IMR-90 (cell line): Measurements from ENCODE around the gene CIT. TPM values are rescaled to one million over a fixed set of nuclear protein-coding genes. Genes with fewer than 3 reads are reported as not detected.

Experiments used
- ATAC-seq: fragments of 200-7000 bp; cut with Tn5 transposase; 2 replicates; pipeline ENCODE4 v1.9.1; 2020; ENCODE audit warnings: low read depth, mild to moderate bottlenecking, moderate library complexity
- BruUV-seq: library from RNA; stranded (reverse); fragments of 400-500 nt; replicated peaks from 2 replicates; lab custom pipeline; 2021; lab: Mats Ljungman, UMichigan
- CTCF ChIA-PET: fragments of 300-600 bp; formaldehyde crosslinking; extraction: SDS; loops from one replicate; lab custom pipeline; 2021; ENCODE audit warnings: antibody characterized with exemption; lab: Yijun Ruan, JAX
- POLR2A ChIA-PET: fragments of 300-600 bp; sonication (Branson Sonifier 250); formaldehyde crosslinking; loops from one replicate; lab custom pipeline; 2022; ENCODE audit warnings: antibody characterized with exemption; ENCODE audit not compliant: unreplicated experiment; lab: Charles Lee
- DNase-seq: peaks from one replicate; pipeline ENCODE4 v3.0.0; 2013
- H2AFZ ChIP-seq: replicated peaks from 2 replicates; pipeline ENCODE3; 2013; ENCODE audit warnings: low read length, mild to moderate bottlenecking; ENCODE audit not compliant: poor library complexity
- H2AK5ac ChIP-seq: 2 replicates; pipeline ENCODE4 v1.6.1; 2013; ENCODE audit warnings: low read depth, low read length, inconsistent platforms
- H2AK9ac ChIP-seq: replicated peaks from 2 replicates; pipeline ENCODE3; 2013; ENCODE audit warnings: mild to moderate bottlenecking, low read depth, low read length, moderate library complexity; ENCODE audit not compliant: poor library complexity
- H2BK120ac ChIP-seq: 2 replicates; pipeline ENCODE4 v1.6.1; 2013; ENCODE audit warnings: low read depth, low read length, inconsistent platforms
- H2BK15ac ChIP-seq: 3 replicates; pipeline ENCODE4 v1.6.1; 2013; ENCODE audit warnings: low read depth, low read length, inconsistent platforms
- H2BK20ac ChIP-seq: 2 replicates; pipeline ENCODE4 v1.6.1; 2013; ENCODE audit warnings: low read depth, mild to moderate bottlenecking, inconsistent platforms, low read length, moderate library complexity
- H2BK5ac ChIP-seq: 2 replicates; pipeline ENCODE4 v1.6.1; 2013; ENCODE audit warnings: mild to moderate bottlenecking, low read depth, low read length, inconsistent platforms; ENCODE audit not compliant: poor library complexity, severe bottlenecking
- H3K14ac ChIP-seq: replicated peaks from 2 replicates; pipeline ENCODE4 v1.6.1; 2013; ENCODE audit warnings: low read depth, low read length, inconsistent platforms
- H3K18ac ChIP-seq: 2 replicates; pipeline ENCODE4 v1.6.1; 2013; ENCODE audit warnings: low read depth, low read length, control low read depth
- H3K23ac ChIP-seq: 2 replicates; pipeline ENCODE4 v1.6.1; 2013; ENCODE audit warnings: low read depth, low read length, inconsistent platforms
- H3K27ac ChIP-seq: 2 replicates; pipeline ENCODE4 v1.5.1; 2013; ENCODE audit warnings: mild to moderate bottlenecking, control low read depth, low read length; ENCODE audit not compliant: insufficient read depth
- H3K27me3 ChIP-seq: 2 replicates; pipeline ENCODE4 v1.6.1; 2013; ENCODE audit warnings: low read length; ENCODE audit not compliant: control insufficient read depth, insufficient read depth
- H3K36me3 ChIP-seq: 2 replicates; pipeline ENCODE4 v1.6.1; 2013; ENCODE audit warnings: low read length, mixed read lengths; ENCODE audit not compliant: control insufficient read depth, insufficient read depth
- H3K4ac ChIP-seq: 2 replicates; pipeline ENCODE4 v1.6.1; 2013; ENCODE audit warnings: low read depth, low read length, inconsistent platforms
- H3K4me1 ChIP-seq: 2 replicates; pipeline ENCODE4 v1.6.1; 2013; ENCODE audit warnings: low read length, mixed read lengths; ENCODE audit not compliant: control insufficient read depth, insufficient read depth
- H3K4me2 ChIP-seq: 2 replicates; pipeline ENCODE4 v1.6.1; 2013; ENCODE audit warnings: low read depth, mild to moderate bottlenecking, control low read depth, low read length, moderate library complexity
- H3K4me3 ChIP-seq: 2 replicates; pipeline ENCODE4 v1.5.1; 2013; ENCODE audit warnings: low read depth, mild to moderate bottlenecking, control low read depth, low read length, moderate library complexity; ENCODE audit not compliant: insufficient read depth
- H3K56ac ChIP-seq: 2 replicates; pipeline ENCODE4 v1.6.1; 2013; ENCODE audit warnings: low read length, inconsistent platforms; ENCODE audit not compliant: insufficient read depth; ENCODE audit errors: extremely low read depth
- H3K79me1 ChIP-seq, 2 experiments: 2 replicates each; pipeline ENCODE4 v1.6.1; 2013; ENCODE audit warnings: low read length in 2 of 2, inconsistent platforms in 1 of 2, low read depth in 1 of 2
- H3K9ac ChIP-seq: 2 replicates; pipeline ENCODE4 v1.6.1; 2013; ENCODE audit warnings: low read depth, low read length, control low read depth
- H3K9me1 ChIP-seq: 2 replicates; pipeline ENCODE4 v1.6.1; 2013; ENCODE audit warnings: low read length, inconsistent platforms; ENCODE audit not compliant: insufficient read depth
- H3K9me3 ChIP-seq: 2 replicates; pipeline ENCODE4 v1.6.1; 2013; ENCODE audit warnings: low read length; ENCODE audit not compliant: control insufficient read depth, insufficient read depth
- H4K20me1 ChIP-seq: 2 replicates; pipeline ENCODE4 v1.6.1; 2013; ENCODE audit warnings: low read length, inconsistent platforms; ENCODE audit not compliant: insufficient read depth
- H4K5ac ChIP-seq: 2 replicates; pipeline ENCODE4 v1.6.1; 2013; ENCODE audit warnings: mild to moderate bottlenecking, low read depth, low read length, control low read depth
- H4K8ac ChIP-seq, 2 experiments: 2 replicates each; pipeline ENCODE4 v1.6.1; 2013; ENCODE audit warnings: low read depth in 2 of 2, low read length in 2 of 2, control low read depth in 1 of 2, inconsistent platforms in 1 of 2
- H4K91ac ChIP-seq: 2 replicates; pipeline ENCODE4 v1.6.1; 2013; ENCODE audit warnings: low read depth, low read length, inconsistent platforms; ENCODE audit not compliant: insufficient read depth
- BHLHE40 ChIP-seq: fragments of 150-350 bp; IDR thresholded peaks from 2 replicates; pipeline ENCODE4 v1.6.1; 2016; ENCODE audit warnings: mild to moderate bottlenecking, low read depth, low read length
- CEBPB ChIP-seq: IDR thresholded peaks from 2 replicates; pipeline ENCODE4 v1.6.1; 2012; ENCODE audit warnings: low read depth, low read length, improper control_type of control experiment
- CHD1 ChIP-seq: IDR thresholded peaks from 2 replicates; pipeline ENCODE4 v1.6.1; 2012; ENCODE audit warnings: low read depth, low read length, improper control_type of control experiment
- FOS ChIP-seq: fragments of 150-350 bp; IDR thresholded peaks from 2 replicates; pipeline ENCODE4 v1.6.1; 2016; ENCODE audit warnings: low read depth, low read length
- MAFK ChIP-seq: IDR thresholded peaks from 2 replicates; pipeline ENCODE4 v1.6.1; 2012; ENCODE audit warnings: low read depth, low read length, improper control_type of control experiment
- MAZ ChIP-seq: IDR thresholded peaks from 2 replicates; pipeline ENCODE4 v1.6.1; 2012; ENCODE audit warnings: low read depth, mild to moderate bottlenecking, low read length, improper control_type of control experiment, moderate library complexity, borderline replicate concordance
- MXI1 ChIP-seq: IDR thresholded peaks from 2 replicates; pipeline ENCODE4 v1.6.1; 2012; ENCODE audit warnings: low read depth, mild to moderate bottlenecking, low read length, moderate library complexity, borderline replicate concordance
- NFE2L2 ChIP-seq: fragments of 150-350 bp; IDR thresholded peaks from 2 replicates; pipeline ENCODE4 v1.6.1; 2016; ENCODE audit warnings: low read depth, mild to moderate bottlenecking, low read length
- POLR2A ChIP-seq: IDR thresholded peaks from 2 replicates; pipeline ENCODE4 v1.6.1; 2012; ENCODE audit warnings: mild to moderate bottlenecking, low read depth, low read length
- RAD21 ChIP-seq: IDR thresholded peaks from 2 replicates; pipeline ENCODE4 v1.6.1; 2012; ENCODE audit warnings: low read length, improper control_type of control experiment
- RCOR1 ChIP-seq: IDR thresholded peaks from 2 replicates; pipeline ENCODE4 v1.6.1; 2012; ENCODE audit warnings: mild to moderate bottlenecking, low read length, improper control_type of control experiment; ENCODE audit not compliant: insufficient replicate concordance
- RFX5 ChIP-seq: IDR thresholded peaks from 2 replicates; pipeline ENCODE4 v1.8.0; 2012; ENCODE audit warnings: low read depth, mild to moderate bottlenecking, low read length, moderate library complexity
- SMC3 ChIP-seq: fragments of 150-350 bp; IDR thresholded peaks from 2 replicates; pipeline ENCODE4 v1.6.1; 2016; ENCODE audit warnings: low read depth, mild to moderate bottlenecking, antibody characterized with exemption, low read length, moderate library complexity
- WGBS, 2 experiments: methylation state at CpG; one replicate each; pipeline versions ENCODE4 v1.1.5 to v1.1.7; 2013; ENCODE audit warnings: missing lambda C conversion rate in 2 of 2; ENCODE audit not compliant: insufficient read length in 1 of 2; ENCODE audit errors: extremely low coverage in 2 of 2; 5-methylcytosine and 5-hydroxymethylcytosine counted together
- dilution Hi-C: fragments of 300-500 bp; cut with HindIII; formaldehyde crosslinking; loops from one replicate; pipeline ENCODE4 v1.14.3; 2018; ENCODE audit warnings: low sequenced_read_pairs; ENCODE audit not compliant: unreplicated experiment
- in situ Hi-C: fragments of 300-500 bp; cut with MboI; formaldehyde crosslinking; loops from 3 replicates; pipeline ENCODE4 v1.14.3; 2019; ENCODE audit warnings: low sequenced_read_pairs, inconsistent platforms, mixed read lengths
- intact Hi-C: fragments of 100-400 bp; cut with micrococcal nuclease; formaldehyde crosslinking; loops from 2 replicates; pipeline ENCODE4 v1.10.0; 2022
- polyA plus RNA-seq, 3 experiments: library from polyadenylated mRNA; depleted of rRNA; stranded (reverse); fragments of >200 nt; gene quantifications; 2 replicates each; pipeline ENCODE4 v1.2.3, GENCODE V29; 2012; ENCODE audit warnings: low replicate concordance in 1 of 3
- total RNA-seq: library from RNA; depleted of rRNA; stranded (reverse); fragments of >200 nt; gene quantifications from 2 replicates; pipeline ENCODE4 v1.2.3, GENCODE V29; 2012
- TF ChIP-seq, protein P1 (sequence below): fragments of 150-350 bp; IDR thresholded peaks from 2 replicates; pipeline ENCODE4 v1.6.1; 2017; ENCODE audit warnings: mild to moderate bottlenecking, antibody characterized with exemption, low read length, low read depth
- TF ChIP-seq, protein P2 (sequence below): conservative IDR thresholded peaks from 2 replicates; pipeline ENCODE4 v1.5.1; 2012; ENCODE audit warnings: mild to moderate bottlenecking, low read depth, low read length, improper control_type of control experiment
- TF ChIP-seq, protein P3 (sequence below): fragments of 150-350 bp; IDR thresholded peaks from 2 replicates; pipeline ENCODE4 v1.6.1; 2016; ENCODE audit warnings: low read depth, mild to moderate bottlenecking, low read length, moderate library complexity, borderline replicate concordance

The CIT gene
- total and polyA plus RNA-seq, 2 of the 4 experiments (the other 2 are of a cell fraction): 13.1 to 21.0 TPM

DNA sequence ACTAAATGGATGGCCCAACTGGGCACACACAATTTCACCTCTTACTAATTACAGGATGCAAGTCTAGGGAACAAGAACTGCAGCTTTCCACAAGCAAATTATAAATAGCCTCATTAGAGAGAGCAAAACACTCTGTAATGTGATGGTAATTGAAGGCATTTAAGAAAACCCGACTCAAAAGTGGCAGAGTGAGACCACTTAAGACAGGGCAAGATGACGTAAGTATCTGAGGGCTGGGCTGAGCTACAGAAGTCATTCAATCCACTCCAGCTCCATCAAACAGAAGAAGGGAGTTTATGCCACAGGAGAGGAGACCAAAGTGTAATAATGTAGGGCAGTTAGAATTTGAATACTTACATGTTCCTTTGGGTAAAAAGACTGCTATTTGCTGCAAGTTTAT lies 118.9 kb downstream of the CIT start:
- ChIA-PET CTCF (interaction anchor here (0.5 kb wide), 1 partner anchor 256 kb away, joined by 3 read pairs; no protein-coding TSS in a partner anchor), POLR2A (no interaction called here)
- no peaks in the 10 kb centered on the region for H3K9me3 ChIP-seq
- DNase-seq (no peak), ATAC-seq (no peak)
- H3K4me1 ChIP-seq: no peaks in the 10 kb centered on the region
- no TSS peak for BruUV-seq
- H4K8ac ChIP-seq: no peak overlapping the region
- H3K9me1 ChIP-seq: no peaks in the 10 kb centered on the region; the same call in 1 of the 2 replicates
- no peaks in the 10 kb centered on the region for H4K20me1 ChIP-seq
- H4K5ac ChIP-seq: no peak overlapping the region
- H3K56ac ChIP-seq: no peak overlapping the region
- no peak overlapping the region for H2BK120ac ChIP-seq
- no peak overlapping the region for H3K4ac ChIP-seq
- dilution Hi-C loops: no loop called here
- no peak overlapping the region for H2AK9ac ChIP-seq
- intact Hi-C loops: no loop called here
- H2AK5ac ChIP-seq: no peak overlapping the region
- H3K18ac ChIP-seq: no peak overlapping the region
- H3K4me3 ChIP-seq: no peak overlapping the region
- H2BK5ac ChIP-seq: no peak overlapping the region
- no peaks in the 10 kb centered on the region for H3K27me3 ChIP-seq
- no peak overlapping the region for H2BK15ac ChIP-seq
- no peak overlapping the region for H2BK20ac ChIP-seq
- WGBS, 2 experiments: no CpG with 5 or more reads among the region's 2 CpGs
- in situ Hi-C loops: no loop called here
- H3K79me1 ChIP-seq: no peaks in the 10 kb centered on the region
- H2AFZ ChIP-seq: no peak overlapping the region
- no peak overlapping the region for H3K27ac ChIP-seq
- TF ChIP-seq MAFK (no peak), NFE2L2 (no peak), BHLHE40 (no peak), MXI1 (no peak), RCOR1 (no peak), RFX5 (no peak), FOS (no peak), SMC3 (no peak), MAZ (no peak), CHD1 (no peak), CEBPB (no peak), POLR2A (no peak), RAD21 (no peak)
- TF ChIP-seq, protein P1, sequence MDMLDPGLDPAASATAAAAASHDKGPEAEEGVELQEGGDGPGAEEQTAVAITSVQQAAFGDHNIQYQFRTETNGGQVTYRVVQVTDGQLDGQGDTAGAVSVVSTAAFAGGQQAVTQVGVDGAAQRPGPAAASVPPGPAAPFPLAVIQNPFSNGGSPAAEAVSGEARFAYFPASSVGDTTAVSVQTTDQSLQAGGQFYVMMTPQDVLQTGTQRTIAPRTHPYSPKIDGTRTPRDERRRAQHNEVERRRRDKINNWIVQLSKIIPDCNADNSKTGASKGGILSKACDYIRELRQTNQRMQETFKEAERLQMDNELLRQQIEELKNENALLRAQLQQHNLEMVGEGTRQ: no peak
- TF ChIP-seq, protein P2, sequence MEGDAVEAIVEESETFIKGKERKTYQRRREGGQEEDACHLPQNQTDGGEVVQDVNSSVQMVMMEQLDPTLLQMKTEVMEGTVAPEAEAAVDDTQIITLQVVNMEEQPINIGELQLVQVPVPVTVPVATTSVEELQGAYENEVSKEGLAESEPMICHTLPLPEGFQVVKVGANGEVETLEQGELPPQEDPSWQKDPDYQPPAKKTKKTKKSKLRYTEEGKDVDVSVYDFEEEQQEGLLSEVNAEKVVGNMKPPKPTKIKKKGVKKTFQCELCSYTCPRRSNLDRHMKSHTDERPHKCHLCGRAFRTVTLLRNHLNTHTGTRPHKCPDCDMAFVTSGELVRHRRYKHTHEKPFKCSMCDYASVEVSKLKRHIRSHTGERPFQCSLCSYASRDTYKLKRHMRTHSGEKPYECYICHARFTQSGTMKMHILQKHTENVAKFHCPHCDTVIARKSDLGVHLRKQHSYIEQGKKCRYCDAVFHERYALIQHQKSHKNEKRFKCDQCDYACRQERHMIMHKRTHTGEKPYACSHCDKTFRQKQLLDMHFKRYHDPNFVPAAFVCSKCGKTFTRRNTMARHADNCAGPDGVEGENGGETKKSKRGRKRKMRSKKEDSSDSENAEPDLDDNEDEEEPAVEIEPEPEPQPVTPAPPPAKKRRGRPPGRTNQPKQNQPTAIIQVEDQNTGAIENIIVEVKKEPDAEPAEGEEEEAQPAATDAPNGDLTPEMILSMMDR: no peak
- TF ChIP-seq, protein P3, sequence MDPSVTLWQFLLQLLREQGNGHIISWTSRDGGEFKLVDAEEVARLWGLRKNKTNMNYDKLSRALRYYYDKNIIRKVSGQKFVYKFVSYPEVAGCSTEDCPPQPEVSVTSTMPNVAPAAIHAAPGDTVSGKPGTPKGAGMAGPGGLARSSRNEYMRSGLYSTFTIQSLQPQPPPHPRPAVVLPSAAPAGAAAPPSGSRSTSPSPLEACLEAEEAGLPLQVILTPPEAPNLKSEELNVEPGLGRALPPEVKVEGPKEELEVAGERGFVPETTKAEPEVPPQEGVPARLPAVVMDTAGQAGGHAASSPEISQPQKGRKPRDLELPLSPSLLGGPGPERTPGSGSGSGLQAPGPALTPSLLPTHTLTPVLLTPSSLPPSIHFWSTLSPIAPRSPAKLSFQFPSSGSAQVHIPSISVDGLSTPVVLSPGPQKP: no peak
- no peak overlapping the region for H3K9ac ChIP-seq
- H4K91ac ChIP-seq: no peak overlapping the region
- no peak overlapping the region for H3K14ac ChIP-seq
- H3K4me2 ChIP-seq: no peak overlapping the region
- H3K23ac ChIP-seq: no peak overlapping the region
- peaks cover 16% of the 10 kb centered on the region for H3K36me3 ChIP-seq
